GM18505 (cell line): ENCODE measurements around the gene GPRC5A.

ENCODE experiments used
- ATAC-seq: cut with Tn5 transposase; IDR thresholded peaks from one replicate; pipeline ENCODE4 v1.9.1; 2021; ENCODE audit not compliant: unreplicated experiment
- POLR2A ChIP-seq: IDR thresholded peaks from 4 replicates; pipeline ENCODE4 v1.6.1; 2011; ENCODE audit warnings: borderline replicate concordance; ENCODE audit not compliant: insufficient read depth, insufficient read length; ENCODE audit errors: extremely low read depth

GPRC5A gene

GRCh38 chr12:12893438-12893837 is 2.1 kb downstream of the GPRC5A start:
- ATAC-seq = no peak
- no peak for TF ChIP-seq POLR2A

- no peak for ATAC-seq
- TF ChIP-seq POLR2A = no peak
Measured at GRCh38 chr12:12896260-12896659, 4.9 kb downstream of the GPRC5A start.

DNA sequence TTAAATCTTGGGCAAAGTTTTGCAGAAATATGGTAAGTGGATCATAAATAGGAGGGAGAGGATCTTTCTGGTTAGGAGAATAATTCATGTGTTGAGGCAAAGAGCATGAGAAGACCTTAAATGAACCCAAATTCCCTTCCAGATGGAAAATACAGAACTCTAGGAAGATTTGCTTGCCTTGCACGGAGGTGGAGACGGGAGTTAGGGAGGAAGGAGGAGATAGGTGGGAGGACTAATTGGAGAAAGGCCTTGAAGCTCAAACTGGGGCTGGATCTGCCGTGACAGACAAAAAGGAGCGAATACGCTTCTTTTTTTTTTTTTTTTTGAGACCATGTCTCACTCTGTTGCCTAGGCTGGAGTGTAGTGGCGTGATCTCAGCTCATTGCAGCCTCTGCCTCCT is 5.9 kb downstream of the GPRC5A start:
- no peak for TF ChIP-seq POLR2A
- ATAC-seq = no peak

DNA sequence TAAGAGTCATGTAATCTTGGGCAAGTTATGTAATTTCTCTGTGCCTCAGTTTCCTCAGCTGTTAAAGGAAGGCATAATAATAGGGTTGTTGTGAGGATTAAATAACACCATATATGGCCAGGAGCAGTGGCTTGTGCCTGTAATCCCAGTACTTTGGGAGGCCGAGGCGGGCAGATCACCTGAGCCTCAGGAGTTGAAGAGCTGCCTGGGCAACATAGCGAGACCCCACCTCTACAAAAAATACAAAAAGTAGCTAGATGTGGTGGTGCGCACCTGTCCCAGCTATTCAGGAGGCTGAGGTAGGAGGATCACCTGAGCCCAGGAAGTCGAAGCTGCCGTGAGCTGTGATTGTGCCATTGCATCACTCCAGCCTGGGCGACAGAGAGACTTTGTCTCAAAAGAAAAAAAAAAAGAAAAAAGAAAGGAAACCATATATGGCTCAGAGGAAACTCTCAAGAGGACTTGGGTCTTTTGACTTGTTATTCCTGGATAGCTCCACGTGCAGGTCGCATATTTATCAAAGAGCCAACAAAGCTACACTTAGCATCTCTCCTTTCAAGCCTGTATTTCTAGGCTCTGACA is 6.9 kb downstream of the GPRC5A start:
- TF ChIP-seq POLR2A = no peak

DNA sequence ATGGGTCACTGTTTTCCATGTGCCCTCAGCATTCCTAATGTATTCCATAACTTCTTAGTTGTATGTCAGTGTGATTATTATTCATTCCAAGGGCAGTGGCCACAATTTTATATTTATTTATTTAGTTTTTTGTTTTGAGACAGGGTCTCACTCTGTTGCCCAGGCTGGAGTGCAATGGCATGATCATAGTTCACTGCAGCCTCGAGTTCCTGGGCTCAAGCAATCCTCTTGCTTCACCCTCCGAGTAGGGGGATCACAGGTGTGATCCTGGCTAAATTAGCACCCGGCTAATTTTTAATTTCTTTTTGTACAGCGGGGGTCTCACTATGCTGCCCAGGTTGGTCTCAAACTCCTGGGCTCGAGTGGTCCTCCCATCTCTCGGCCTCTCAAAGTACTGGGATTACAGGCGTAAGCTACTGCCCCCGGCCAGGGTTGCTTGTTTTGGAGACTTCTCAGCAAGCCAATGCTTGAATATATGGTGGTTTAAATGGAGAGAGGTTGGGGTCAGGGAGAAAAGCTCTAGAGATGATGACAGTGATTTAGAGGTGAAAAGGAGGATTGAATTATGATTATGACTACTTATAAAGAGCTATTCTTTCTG is 7.6 kb downstream of the GPRC5A start:
- no peak for ATAC-seq

More for the DNA sequence above, 6.9 kb downstream of the GPRC5A start:
- ATAC-seq = no peak

DNA sequence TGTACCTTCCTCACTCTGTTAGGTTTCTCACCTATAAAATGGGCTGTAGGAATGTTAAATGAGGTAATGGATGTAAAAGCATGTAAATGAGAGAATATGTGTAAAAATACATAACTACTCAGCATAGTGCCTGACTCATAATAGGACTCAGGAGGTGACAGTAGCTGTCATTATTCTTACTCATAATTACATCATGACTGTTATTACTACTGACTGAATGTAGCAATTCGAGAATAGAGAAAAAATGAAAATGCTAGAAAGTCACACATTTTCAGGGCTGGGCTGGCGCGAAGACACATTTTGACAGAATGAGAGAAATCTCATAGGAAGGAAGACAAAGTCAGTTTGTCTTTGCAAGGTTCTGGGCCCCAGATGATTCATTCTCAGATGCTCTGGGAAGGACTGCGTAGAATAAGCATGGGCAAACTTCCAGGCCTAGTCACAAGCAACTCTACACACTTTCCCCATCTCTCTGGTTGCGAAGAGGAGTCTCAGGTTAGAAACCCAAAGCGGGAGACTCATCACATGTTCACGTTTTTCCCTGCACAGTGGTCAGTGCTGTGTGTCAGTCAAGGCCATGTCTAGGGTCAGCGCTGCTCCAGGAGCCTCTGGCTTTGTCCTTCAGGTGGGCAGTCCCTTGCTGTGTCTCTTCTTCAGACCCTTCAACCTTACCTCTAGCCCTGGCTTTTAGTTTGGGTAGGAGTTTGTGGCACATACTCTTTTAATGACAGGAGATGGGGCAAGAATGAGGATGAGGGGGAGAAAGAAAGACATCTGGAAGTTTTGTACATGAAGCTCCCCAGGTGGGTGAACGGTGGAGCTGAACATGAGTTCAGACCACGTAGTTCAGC is 8.4 kb downstream of the GPRC5A start:
- TF ChIP-seq POLR2A = no peak

More for the DNA sequence above, 7.6 kb downstream of the GPRC5A start:
- TF ChIP-seq POLR2A = no peak

DNA sequence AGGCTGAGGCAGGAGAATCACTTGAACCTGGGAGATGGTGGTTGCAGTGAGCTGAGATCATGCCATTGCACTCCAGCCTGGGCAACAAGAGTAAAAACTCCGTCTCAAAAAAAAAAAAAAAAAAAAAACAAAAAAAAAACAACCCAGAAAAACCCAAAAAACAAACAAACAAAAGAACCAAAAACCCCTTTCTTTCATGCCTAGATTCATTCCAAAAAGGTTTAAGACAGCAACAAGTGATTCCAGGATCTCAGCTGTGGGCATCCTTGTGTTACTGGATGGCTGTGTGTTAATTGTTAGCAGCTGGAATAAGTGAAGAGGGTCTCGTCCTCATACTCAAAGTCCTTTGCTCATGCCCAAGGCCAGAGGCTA is 9.4 kb downstream of the GPRC5A start:
- TF ChIP-seq POLR2A = no peak
- no peak for ATAC-seq

More for the DNA sequence above, 8.4 kb downstream of the GPRC5A start:
- ATAC-seq = peak; percentile 78

- TF ChIP-seq POLR2A = no peak
- no peak for ATAC-seq
Measured at GRCh38 chr12:12901158-12901791, 9.9 kb downstream of the GPRC5A start.

- no peak for ATAC-seq
- TF ChIP-seq POLR2A = no peak
Measured at GRCh38 chr12:12902036-12902435, 10.7 kb downstream of the GPRC5A start.

DNA sequence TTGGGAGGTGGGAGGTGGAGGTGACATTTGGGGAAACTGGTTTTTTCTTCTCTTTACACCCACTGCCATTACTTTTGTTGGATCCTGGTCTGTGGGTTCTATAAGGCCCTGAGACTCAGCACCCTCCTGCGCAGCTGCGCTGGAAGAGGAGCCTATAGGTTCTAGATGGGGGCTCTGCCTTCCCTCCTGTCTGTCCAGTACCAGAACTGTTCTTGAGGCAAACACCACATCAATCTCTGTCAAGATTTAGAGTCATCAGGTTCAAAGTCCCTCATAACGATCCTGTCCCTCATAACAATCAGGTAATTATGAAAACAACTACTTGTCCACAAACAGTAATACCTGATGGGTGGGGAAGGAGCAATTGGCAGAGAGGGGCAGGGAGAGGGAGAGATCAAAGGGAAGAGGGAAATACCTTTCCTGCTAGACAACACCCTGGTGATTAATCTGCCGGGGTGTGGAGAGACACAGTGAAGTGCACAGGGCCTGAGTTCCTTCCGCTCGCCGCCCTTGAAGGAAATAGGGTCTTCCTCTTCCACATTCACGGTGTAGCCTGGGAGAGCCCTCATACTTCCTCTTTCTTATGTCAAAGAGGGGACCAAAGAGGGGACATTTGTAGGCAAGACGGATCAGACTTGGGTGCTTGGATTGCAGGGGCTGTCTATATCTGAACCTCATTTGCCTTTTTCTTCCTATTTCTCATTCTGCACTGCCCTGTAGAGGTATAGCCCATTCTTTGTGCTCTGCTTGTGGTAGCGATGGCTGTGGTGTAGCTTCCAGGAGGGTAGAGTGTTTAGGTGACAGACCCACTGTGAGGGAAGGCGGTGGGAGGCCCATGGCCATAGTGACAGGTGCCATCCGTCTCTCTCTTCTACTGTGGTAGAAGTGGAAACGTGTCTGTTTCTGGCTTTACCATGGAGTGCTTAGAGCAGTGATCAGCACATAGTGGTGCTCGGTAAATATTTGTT is 12.6 kb downstream of the GPRC5A start:
- no peak for TF ChIP-seq POLR2A
- ATAC-seq = no peak

DNA sequence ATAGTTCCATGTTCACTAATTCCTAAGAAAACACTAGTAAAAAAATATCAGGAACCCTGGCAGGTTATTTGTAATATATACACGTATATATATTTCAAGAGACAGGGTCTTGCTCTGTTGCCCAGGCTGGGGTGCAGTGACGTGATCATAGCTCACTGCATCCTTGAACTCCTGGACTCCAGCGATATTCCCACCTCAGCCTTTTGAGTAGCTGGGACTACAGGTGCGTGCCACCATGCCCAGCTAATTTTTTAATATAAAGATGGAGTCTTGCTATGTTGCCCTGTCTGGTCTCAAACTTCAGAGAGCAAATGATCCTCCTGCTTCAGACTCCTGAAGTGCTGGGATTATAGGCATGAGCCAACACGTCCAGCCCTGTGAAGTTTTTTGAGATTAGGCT is 16.2 kb downstream of the GPRC5A start:
- no peak for TF ChIP-seq POLR2A
- ATAC-seq = no peak

DNA sequence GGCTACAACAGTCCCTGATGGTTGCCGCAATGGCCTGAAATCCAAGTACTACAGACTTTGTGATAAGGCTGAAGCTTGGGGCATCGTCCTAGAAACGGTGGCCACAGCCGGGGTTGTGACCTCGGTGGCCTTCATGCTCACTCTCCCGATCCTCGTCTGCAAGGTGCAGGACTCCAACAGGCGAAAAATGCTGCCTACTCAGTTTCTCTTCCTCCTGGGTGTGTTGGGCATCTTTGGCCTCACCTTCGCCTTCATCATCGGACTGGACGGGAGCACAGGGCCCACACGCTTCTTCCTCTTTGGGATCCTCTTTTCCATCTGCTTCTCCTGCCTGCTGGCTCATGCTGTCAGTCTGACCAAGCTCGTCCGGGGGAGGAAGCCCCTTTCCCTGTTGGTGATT is 16.9 kb downstream of the GPRC5A start:
- no peak for TF ChIP-seq POLR2A
- ATAC-seq = no peak
